Measurements from ENCODE around the gene CDH26.

Gene CDH26

DNA sequence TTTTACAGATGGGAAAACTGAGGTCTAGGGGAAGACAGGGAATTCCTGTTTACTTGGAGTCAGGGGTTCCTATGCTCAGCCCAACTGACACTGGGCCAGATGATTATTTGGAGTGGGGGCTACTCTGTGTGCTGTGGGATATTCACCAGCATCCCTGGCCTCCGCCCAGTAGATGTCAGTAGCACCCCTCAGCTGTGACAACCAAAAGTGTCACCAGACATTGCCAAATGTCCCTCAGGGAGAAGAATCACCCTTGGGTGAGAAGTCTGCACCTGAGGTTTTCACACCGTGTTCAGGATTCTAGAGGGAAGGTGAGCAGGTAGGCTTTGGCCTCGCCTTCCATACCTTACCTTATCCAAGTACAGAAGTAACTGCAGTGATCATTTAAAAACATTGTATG is 27.6 kb downstream of the CDH26 start:
- no peak for DNase-seq (ENCODE audit: low spot score)

GRCh38 chr20:59987135-59987534 is 28.9 kb downstream of the CDH26 start:
- no peak for DNase-seq (ENCODE audit: low spot score)

DNA sequence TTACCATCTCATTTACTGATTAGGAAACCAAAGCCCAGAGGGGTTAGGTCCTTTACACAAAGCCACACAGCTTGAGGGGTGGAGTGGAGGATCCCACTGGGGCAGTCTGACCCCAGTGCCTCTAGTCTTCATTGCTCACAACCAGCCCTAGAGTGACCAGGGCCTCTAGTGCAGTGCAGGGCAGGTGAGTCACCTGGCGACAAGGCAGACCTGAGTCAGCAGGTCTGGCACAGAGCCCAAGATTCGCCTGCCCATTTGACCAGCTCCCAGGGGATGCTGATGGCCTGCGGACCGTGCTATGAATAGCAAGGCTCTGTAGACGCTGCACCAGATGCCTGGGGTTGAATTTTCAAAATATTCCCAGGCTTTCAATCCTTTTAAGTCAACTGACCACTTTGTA is 29.9 kb downstream of the CDH26 start:
- DNase-seq (ENCODE audit: low spot score), result no peak

DNA sequence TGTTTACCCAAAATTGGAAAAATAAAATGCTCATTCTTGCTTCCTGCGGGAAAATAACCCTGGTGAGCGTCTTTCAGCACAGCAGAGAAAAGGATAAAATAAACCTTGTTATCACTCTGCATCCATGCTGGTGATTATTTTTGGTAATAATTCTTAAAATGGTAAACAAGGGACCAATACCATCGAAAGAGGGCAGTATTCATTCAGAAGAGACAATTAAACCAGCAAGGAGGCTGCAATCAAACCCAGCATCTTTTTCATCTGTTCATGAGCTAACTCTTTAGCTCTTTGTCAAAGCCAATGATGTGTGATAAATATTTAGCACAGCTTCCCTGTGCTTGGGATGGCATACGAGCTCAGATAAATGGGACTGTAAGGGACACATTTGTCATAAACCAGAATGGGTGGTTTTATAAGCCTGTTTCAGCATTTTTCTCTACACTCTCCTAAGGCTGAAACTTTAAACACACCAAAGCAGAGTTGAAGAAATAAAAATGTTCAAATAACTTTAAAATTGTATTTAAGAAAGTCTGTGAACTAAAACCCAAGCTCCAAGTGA is 34.4 kb downstream of the CDH26 start:
- no peak for DNase-seq (ENCODE audit: low spot score)

DNA sequence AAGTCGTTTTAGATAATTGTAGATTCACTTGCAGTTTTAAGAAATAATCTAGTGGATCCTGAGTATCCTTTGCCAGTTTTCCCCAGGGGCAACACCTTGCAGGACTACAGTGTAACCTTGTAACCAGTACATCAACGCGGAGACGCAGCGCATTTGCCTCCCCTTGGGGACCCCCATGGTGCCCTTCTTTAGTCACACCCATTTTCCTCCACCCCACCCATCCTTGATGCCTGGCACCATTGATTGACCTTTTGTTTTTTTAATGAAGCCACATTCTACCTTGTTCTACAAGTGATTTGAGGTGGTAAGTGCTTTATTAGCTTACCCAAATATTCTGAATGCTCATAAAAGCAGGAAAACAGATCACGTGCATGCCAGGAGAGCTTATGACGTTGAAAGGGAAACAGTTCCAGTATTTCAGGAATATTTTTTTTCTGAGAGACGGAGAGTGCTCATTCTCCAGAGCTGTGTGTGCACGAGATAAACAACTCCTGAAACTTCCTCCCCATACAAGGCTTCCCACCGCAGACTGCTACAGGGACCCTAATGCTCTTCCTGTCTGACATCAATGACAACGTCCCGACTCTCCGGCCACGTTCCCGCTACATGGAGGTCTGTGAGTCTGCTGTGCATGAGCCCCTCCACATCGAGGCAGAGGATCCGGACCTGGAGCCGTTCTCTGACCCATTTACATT is 35.7 kb downstream of the CDH26 start:
- DNase-seq (ENCODE audit: low spot score), result no peak

- DNase-seq (ENCODE audit: low spot score), result no peak
These were observed 36.5 kb downstream of the CDH26 start for GRCh38 chr20:59994697-59995122.

- DNase-seq (ENCODE audit: low spot score), result no peak
These were observed 37.9 kb downstream of the CDH26 start for GRCh38 chr20:59996108-59996507.

DNA sequence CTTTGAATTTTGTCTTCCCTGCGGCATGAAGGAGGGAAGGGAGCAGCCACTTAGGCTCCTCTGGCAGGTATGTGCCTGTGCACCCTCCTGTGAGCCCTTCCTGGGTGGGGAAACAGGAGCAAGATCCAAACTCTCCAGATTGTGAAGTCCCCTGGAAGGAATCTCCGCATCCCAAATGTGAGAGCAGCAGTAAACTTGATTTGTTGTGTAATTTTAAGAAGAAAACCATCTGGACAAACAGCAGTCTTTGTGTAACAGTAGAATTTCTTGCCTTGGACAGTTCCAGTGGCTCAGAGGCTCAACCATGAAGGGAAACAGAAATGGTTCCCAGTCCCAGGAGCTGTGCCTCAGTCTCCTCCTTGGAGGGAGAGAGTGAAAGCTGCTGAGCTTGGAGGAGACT is 39.7 kb downstream of the CDH26 start:
- no peak for DNase-seq (ENCODE audit: low spot score)

- no peak for DNase-seq (ENCODE audit: low spot score)
These were observed 41.3 kb downstream of the CDH26 start for GRCh38 chr20:59999502-59999901.

DNA sequence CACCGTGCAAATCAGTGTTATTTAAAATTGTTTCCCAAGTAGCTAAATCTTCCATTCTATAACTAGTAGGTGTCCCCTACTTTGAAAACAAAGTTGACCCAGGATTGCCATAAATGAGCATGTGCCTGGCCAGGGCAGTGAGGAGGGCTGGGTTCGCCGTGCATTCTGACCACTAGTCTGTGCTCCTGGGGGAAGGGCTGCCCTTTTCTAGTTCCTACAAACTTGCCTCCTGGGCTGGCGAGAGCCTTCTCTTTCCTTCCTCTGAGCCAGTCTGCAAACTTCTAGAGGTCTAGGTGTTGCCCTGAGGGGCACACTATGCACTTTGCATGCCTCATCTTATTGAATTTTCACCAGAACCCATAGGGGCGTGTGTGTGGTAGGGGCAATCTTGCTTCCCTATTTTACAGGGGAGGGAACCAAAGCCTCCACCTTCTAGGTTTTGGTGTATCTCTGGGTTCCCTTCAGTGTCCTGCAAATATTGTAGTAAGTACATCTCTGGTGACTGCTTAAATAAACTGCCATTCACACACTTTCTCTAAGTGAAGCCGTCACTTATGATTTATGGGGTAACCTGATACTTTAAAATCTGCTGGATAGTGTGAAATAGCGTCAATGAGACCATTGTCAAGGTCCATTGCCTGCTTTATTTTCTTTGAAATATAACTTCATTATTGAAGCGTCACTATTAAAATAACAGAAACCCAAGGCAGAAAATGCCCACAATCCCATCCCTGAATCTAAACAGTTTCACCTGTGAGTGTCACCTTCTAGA is 42.2 kb downstream of the CDH26 start:
- no peak for DNase-seq (ENCODE audit: low spot score)

DNA sequence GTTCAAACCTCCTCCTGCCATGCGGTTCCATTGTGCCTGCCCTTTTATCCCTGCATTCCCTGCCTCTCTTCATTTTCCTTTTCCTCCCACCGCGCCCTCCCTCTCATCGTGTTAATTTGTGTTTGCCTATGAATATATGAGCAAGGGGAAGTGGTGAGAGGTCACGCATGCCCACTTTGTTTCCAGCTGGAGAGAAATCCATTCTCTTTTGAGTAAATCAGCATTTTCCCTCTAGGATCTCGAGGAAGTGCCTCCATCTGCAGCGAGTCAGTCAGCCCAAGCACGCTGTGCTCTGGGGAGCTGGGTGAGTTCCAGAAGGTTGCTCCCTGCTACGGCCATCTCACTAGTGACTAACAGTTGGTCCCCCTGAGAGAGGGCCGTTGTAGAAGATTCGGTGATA is 42.9 kb downstream of the CDH26 start:
- DNase-seq (ENCODE audit: low spot score), result no peak

- no peak for DNase-seq (ENCODE audit: low spot score)
These were observed 45.6 kb downstream of the CDH26 start for GRCh38 chr20:60003776-60004175.

DNA sequence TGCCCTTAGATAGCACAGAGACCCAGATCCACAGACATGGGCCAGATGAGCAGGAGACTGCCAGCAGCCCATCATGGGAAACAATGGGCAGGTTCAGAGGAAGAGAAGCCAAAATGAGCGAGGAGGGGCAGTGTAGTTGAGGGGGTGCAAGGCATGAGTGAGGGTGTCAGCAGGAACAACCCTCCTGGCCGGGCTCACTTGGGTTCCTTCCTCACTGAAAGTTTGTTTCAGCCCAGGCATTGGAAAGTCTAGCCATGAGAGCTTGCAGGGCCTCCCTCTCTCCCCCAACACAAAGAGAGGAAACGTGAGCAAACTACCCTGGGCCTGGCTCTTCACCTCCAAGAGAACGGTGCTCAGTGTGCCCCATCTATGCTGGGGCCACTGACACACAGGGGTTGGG is 48.0 kb downstream of the CDH26 start:
- DNase-seq (ENCODE audit: low spot score), result no peak

- no peak for DNase-seq (ENCODE audit: low spot score)
These were observed 49.2 kb downstream of the CDH26 start for GRCh38 chr20:60007464-60007863.

DNA sequence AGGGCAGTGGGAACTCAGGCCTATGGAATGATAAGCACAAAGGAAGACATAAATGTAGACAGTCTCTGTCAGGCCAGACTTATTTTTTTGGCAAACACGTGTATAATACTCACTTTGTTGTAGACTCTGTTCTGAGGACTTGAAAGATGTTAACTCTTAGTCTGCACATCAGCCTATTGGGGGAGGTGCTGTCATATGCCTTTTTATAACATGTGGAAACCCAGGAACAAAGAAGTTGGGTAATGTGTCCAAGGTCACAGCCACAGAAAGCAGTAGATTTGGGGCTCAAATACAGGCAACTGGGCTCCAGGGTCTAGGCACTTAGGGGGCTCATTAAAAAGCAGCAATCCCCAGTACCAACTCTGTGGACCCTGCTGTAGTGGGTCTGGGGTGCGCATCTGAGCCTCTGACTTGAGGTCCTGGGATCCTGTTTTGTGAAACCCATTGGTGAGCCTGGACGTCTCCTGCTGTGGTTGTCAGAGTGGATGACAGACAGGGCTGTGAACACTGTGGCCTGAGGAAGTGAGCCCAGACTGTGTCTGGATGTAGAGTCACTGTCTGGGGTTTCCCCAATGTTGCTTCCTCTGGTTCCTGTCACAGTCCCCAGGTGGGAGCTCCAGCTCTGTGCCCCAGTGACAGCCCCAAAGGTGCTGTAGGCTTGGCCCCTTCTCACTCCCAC is 50.0 kb downstream of the CDH26 start:
- DNase-seq (ENCODE audit: low spot score), result no peak

DNA sequence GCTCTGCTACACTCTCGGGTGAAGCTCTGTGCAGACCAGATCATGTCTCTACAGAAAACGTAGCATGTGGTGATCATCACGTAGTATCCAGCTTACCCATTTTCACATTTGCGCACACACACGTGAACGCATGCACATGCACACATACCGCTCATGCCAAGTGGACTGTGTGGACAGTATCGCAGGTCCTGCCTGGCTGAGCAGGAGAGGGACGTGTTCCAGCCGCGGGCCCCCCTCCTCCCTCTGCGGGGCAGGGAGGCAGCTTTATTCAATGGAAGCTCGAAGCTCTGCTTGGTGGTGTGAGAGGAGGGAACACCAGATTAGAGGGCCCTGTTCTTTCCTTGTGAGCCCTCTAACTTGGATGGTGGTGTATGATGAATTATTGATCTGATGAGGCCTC is 51.1 kb downstream of the CDH26 start:
- DNase-seq (ENCODE audit: low spot score), result no peak

DNA sequence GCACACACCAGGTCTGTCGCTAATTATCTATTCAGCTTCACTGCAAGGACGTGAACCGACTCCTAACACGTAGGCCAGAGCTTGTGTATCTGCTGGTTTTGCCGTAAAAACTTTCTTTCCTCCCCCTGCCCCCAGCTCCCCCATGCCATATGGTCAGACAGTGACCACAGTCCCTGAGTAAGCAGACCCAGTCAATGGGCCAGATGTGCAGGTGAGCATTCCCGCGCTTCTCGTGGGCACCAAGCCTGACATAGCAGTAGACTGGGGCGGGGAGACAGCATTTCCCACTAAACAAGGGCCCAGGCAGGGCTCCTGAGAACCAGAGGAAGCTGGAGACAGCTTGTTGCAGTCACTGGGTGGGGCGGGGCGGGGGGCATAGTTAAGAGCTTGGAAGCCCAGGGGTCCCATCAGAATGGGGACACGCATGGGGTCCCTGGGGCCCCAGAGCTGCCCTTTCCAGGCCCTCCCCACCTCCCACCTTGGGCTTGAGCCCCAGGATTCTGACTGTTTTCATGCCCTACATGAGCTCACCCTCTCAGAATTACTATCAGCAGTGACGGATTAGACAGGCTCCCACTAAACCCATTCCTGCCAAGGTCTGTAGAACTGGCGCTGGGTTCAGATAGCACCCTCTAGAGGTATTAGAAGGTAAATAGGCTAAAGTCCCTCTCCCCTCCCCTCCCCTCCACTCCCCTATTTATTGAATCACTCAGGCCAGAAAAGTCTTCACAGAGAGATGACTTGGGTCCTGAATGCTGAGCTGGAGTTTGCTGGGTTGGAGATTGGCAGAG is 51.8 kb downstream of the CDH26 start:
- DNase-seq (ENCODE audit: low spot score), result peak; percentile 11

- no peak for DNase-seq (ENCODE audit: low spot score)
These were observed 52.7 kb downstream of the CDH26 start for GRCh38 chr20:60010689-60011458.

GRCh38 chr20:60011512-60012507 is 53.6 kb downstream of the CDH26 start:
- no peak for DNase-seq (ENCODE audit: low spot score)

Measured in putamen (tissue), 1 donor.